Ovary (tissue), 9 donors: ENCODE data around the gene SMARCA5. TPM values are rescaled to one million over a fixed set of nuclear protein-coding genes. Genes with fewer than 3 reads are reported as not detected.

ENCODE experiments used
- DNase-seq, 5 donors: peaks; one replicate each; pipeline ENCODE4 v3.0.0-alpha.2; 2019 to 2020
- H3K27ac ChIP-seq, 2 donors: fragments of 200-600 bp; one replicate each; pipeline versions ENCODE4 v1.5.1 to v1.8.0; 2019 to 2022
- H3K27me3 ChIP-seq: fragments of 200-600 bp; one replicate; pipeline ENCODE4 v1.8.0; 2022
- H3K36me3 ChIP-seq: fragments of 200-600 bp; sonication (generic); one replicate; pipeline ENCODE4 v1.5.1; 2019
- H3K4me1 ChIP-seq: one replicate; pipeline ENCODE4 v1.8.1; 2013; ENCODE audit warnings: mild to moderate bottlenecking, moderate library complexity; ENCODE audit not compliant: insufficient read depth
- H3K4me3 ChIP-seq: fragments of 200-600 bp; sonication (generic); one replicate; pipeline ENCODE4 v1.5.1; 2017
- H3K9me3 ChIP-seq, 2 donors: fragments of 200-600 bp in 1 of 2; sonication (generic) in 1 of 2; one replicate each; pipeline versions ENCODE4 v1.5.1 to v1.8.1; 2013 to 2019; ENCODE audit warnings: mild to moderate bottlenecking in 1 of 2, moderate library complexity in 1 of 2
- EP300 ChIP-seq: sonication (generic); formaldehyde crosslinking; IDR thresholded peaks from one replicate; pipeline ENCODE4 v1.6.1; 2017; ENCODE audit warnings: antibody characterized with exemption
- POLR2A ChIP-seq: fragments of 450-650 bp; IDR thresholded peaks from one replicate; pipeline ENCODE4 v1.6.1; 2017; ENCODE audit warnings: antibody characterized with exemption, mild to moderate bottlenecking, moderate library complexity
- WGBS, 3 donors: extraction: QIAGEN DNeasy Blood & Tissue Kit in 1 of 3; methylation state at CpG; one replicate each; pipeline versions ENCODE4 v1.1.5 to v1.1.7; 2013 to 2017; 5-methylcytosine and 5-hydroxymethylcytosine counted together
- intact Hi-C, 4 donors: fragments of 100-400 bp; cut with DNase I; formaldehyde crosslinking; loops; one replicate each; pipeline versions ENCODE4 v1.11.0 to v1.15.1; 2022 to 2023
- polyA plus RNA-seq, 2 donors: library from polyadenylated mRNA; stranded (reverse); fragments of 200-250 nt in 1 of 2; fragments of 350-450 nt in 1 of 2; fragmentation: Illumina TruSeq in 1 of 2; extraction: RNeasy Lipid Tissue Mini Kit (QIAGEN cat#74804) in 1 of 2; gene quantifications; one replicate each; pipeline ENCODE4 v1.2.3, GENCODE V29; 2013 to 2014
- total RNA-seq, 7 donors: library from RNA; depleted of rRNA in 2 of 7; stranded (reverse); fragments of >200 nt in 2 of 7; fragmentation: NEBNext Ultra II Directional in 3 of 7; extraction: Animal tissue kit (Norgen Biotek cat#: 25700) in 3 of 7; gene quantifications; one replicate each; pipeline versions ENCODE4 v1.1.0 to v1.2.4, GENCODE V29; 2016 to 2023
- TF ChIP-seq, protein P1 (sequence below), 3 donors: fragments of 450-650 bp in 2 of 3; fragments of 200-600 bp in 1 of 3; IDR thresholded peaks; one replicate each; pipeline versions ENCODE4 v1.5.1 to v1.8.0; 2016 to 2022; ENCODE audit warnings: antibody characterized with exemption in 3 of 3, mild to moderate bottlenecking in 1 of 3
- donor health status: DM: no; HTN: no; CAD: no; lungs with moderate emphysema.
- donor health status: DM: no; HTN: no; CAD: no.
- donor health status: Bipolar disorder and iron deficiency.
- donor health status: DM: yes; HTN: yes; CAD: no.
- donor health status: DM: no; HTN: no; CAD: no.
- donor health status: DM: yes; HTN: yes; CAD: no.

The SMARCA5 gene
- total and polyA plus RNA-seq, 9 donors, result 21.2 to 55.1 (median 40.2) TPM

DNA sequence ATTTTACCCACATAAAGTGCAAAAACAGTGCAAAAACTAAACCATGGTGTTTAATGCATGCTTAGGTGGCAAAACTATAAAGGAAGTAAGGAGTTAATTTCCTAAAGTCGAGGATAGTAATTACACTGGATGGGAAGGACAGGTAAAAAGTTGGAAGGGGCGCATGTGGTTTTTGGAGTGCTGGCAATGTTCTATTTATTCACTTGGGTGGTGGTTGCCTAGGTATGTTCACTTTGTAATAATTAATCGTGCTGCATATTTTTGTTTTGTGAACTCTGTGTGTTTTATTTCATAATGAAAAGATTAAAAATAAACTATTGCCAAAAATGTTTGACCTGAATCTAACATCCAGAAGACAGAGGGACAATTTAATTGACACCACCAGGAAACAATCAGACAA, 32.1 kb upstream of the SMARCA5 start:
- no peaks in the 10 kb centered on the region for H3K4me1 ChIP-seq
- H3K9me3 ChIP-seq, result no peaks in the 10 kb centered on the region
- no peaks in the 10 kb centered on the region for H3K27me3 ChIP-seq
- WGBS, 3 donors, result 35 to 42% (median 36%) methylated on average over 3 of the region's 3 CpGs
- TF ChIP-seq POLR2A, result no peak
- TF ChIP-seq, protein P1, sequence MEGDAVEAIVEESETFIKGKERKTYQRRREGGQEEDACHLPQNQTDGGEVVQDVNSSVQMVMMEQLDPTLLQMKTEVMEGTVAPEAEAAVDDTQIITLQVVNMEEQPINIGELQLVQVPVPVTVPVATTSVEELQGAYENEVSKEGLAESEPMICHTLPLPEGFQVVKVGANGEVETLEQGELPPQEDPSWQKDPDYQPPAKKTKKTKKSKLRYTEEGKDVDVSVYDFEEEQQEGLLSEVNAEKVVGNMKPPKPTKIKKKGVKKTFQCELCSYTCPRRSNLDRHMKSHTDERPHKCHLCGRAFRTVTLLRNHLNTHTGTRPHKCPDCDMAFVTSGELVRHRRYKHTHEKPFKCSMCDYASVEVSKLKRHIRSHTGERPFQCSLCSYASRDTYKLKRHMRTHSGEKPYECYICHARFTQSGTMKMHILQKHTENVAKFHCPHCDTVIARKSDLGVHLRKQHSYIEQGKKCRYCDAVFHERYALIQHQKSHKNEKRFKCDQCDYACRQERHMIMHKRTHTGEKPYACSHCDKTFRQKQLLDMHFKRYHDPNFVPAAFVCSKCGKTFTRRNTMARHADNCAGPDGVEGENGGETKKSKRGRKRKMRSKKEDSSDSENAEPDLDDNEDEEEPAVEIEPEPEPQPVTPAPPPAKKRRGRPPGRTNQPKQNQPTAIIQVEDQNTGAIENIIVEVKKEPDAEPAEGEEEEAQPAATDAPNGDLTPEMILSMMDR (IDR thresholded peaks at IDR 0.05), result no peak
- TF ChIP-seq EP300, result no peak
- no peak overlapping the region for H3K4me3 ChIP-seq
- no peak overlapping the region for H3K27ac ChIP-seq
- intact Hi-C loops, result loop anchor here in 3 of 4 donors (10.0 kb wide), 3 partner anchors 137 to 287 kb away; no protein-coding TSS in a partner anchor
- no peak for DNase-seq
- H3K36me3 ChIP-seq, result no peaks in the 10 kb centered on the region

DNA sequence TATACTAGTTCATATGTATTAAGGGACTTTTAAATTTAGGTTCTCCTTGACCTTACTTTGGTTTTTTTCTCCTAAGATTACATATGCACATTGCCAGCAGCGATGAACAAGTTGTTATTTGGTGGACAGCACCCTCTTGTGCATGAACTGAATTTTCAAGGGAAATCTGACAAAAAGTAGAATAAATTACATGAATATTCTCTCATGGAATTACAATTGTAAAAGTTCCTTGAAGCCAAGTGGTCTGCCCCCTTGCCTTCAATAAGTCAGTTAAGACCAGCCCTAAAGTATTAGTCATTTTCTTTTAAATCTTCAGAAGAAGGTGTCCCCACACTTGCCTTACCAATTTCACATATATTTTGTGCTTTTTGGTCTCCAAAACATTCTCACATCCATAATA, 30.7 kb upstream of the SMARCA5 start:
- intact Hi-C loops, result loop anchor here in 3 of 4 donors (10.0 kb wide), 3 partner anchors 138 to 288 kb away; no protein-coding TSS in a partner anchor
- Histone ChIP-seq H3K36me3 (no peaks in the 10 kb centered on the region), H3K4me3 (no peak overlapping the region), H3K27ac (no peak overlapping the region), H3K4me1 (no peaks in the 10 kb centered on the region), H3K9me3 (no peaks in the 10 kb centered on the region), H3K27me3 (no peaks in the 10 kb centered on the region)
- WGBS, 3 donors, result 0 to 2% (median 2%) methylated on average over 1 of the region's 1 CpG
- TF ChIP-seq EP300, result no peak
- TF ChIP-seq, protein P1 (IDR thresholded peaks at IDR 0.05), result peak; percentile 59 to 78 (median 78)
- TF ChIP-seq POLR2A, result no peak
- DNase-seq, result peak in 2 of 5 donors; percentile 24 to 34

DNA sequence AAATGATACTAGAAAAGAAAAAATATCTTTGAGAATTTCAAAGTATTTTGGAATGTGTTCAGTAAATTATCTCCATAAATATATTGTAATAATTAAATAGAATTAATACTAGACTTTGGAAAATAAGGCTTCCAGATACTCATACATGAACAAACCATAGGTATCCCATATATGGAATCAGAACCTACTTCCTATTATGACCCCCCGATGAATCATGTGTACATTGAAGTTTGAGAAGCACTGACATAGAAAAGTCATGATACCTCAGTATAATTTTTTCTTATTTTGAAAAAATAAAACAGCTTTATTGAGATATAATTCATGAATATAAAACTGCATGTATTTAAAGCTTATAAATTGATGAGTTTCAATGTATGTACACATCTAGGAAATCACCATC, 27.2 kb upstream of the SMARCA5 start:
- no peak for DNase-seq
- Histone ChIP-seq H3K9me3 (no peaks in the 10 kb centered on the region), H3K27ac (no peak overlapping the region), H3K4me1 (no peaks in the 10 kb centered on the region), H3K4me3 (no peak overlapping the region), H3K27me3 (no peaks in the 10 kb centered on the region), H3K36me3 (no peaks in the 10 kb centered on the region)
- TF ChIP-seq, protein P1 (IDR thresholded peaks at IDR 0.05), result no peak
- TF ChIP-seq EP300 (no peak), POLR2A (no peak)
- intact Hi-C loops, result loop anchor here (5.0 to 10.0 kb wide), 4 partner anchors 142 to 292 kb away; no protein-coding TSS in a partner anchor
- 91 to 94% (median 93%) methylated on average over 1 of the region's 1 CpG for WGBS, 3 donors

DNA sequence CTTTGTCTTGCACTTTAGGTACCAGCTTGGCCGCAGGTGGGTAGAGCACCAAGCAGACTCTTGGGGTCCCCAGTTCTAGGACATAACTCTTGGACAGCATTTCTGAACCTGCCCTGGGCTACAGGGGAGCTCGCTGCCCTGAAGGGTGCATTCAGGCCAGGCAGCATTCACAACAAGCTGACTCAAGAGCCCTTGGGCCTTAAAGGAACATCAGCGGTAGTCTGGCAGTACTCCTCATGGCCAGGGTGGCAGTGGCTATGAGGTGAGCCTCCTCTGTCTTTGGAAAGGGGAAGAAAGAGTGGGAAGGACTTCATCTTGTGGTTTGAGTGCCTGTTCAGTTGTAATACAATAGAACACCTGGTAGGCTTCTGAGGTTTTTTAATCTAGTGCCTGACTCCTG, 24.8 kb upstream of the SMARCA5 start:
- H3K27ac ChIP-seq, result no peak overlapping the region
- no peaks in the 10 kb centered on the region for H3K4me1 ChIP-seq
- WGBS, 3 donors, result 98 to 100% (median 100%) methylated on average over 3 of the region's 3 CpGs
- intact Hi-C loops, result loop anchor here (5.0 to 10.0 kb wide), 4 partner anchors 144 to 294 kb away; no protein-coding TSS in a partner anchor
- no peaks in the 10 kb centered on the region for H3K27me3 ChIP-seq
- no peaks in the 10 kb centered on the region for H3K9me3 ChIP-seq
- H3K36me3 ChIP-seq, result no peaks in the 10 kb centered on the region
- DNase-seq, result no peak
- no peak for TF ChIP-seq EP300
- TF ChIP-seq POLR2A, result no peak
- TF ChIP-seq, protein P1 (IDR thresholded peaks at IDR 0.05), result no peak
- H3K4me3 ChIP-seq, result no peak overlapping the region
